ENCODE results near the gene ZBTB2.
"Not testable (repeated sequence)": the region's sequence is repeated elsewhere in the genome, so short reads cannot be mapped to it uniquely, and the experiment has no call there.

ZBTB2 gene

GRCh38 chr6:151400473-151400872 lies 9.1 kb upstream of the ZBTB2 start:
- no peak for DNase-seq

- DNase-seq, result no peak
Observed at GRCh38 chr6:151399679-151400078, 8.3 kb upstream of the ZBTB2 start.

GRCh38 chr6:151393410-151393809 lies 2.1 kb upstream of the ZBTB2 start:
- no peak for DNase-seq

GRCh38 chr6:151392427-151392826 lies 1.1 kb upstream of the ZBTB2 start:
- no peak for DNase-seq

GRCh38 chr6:151390851-151391470 lies 398 bp downstream of the ZBTB2 start:
- DNase-seq, result peak; percentile 63

GRCh38 chr6:151390276-151390850 lies 996 bp downstream of the ZBTB2 start:
- DNase-seq, result peak; percentile 96

- peak; percentile 77 for DNase-seq
Observed at GRCh38 chr6:151389618-151390275, 1.6 kb downstream of the ZBTB2 start.

- DNase-seq, result peak; percentile 77
Observed at GRCh38 chr6:151388997-151389617, 2.3 kb downstream of the ZBTB2 start.

GRCh38 chr6:151388236-151388635 lies 3.1 kb downstream of the ZBTB2 start:
- DNase-seq, result no peak

- no peak for DNase-seq
Observed at GRCh38 chr6:151387175-151387970, 4.0 kb downstream of the ZBTB2 start.

GRCh38 chr6:151385177-151385576 lies 6.2 kb downstream of the ZBTB2 start:
- no peak for DNase-seq

- no peak for DNase-seq
Observed at GRCh38 chr6:151384151-151384550, 7.2 kb downstream of the ZBTB2 start.

GRCh38 chr6:151382631-151383030 lies 8.7 kb downstream of the ZBTB2 start:
- DNase-seq, result not testable (repeated sequence)

- DNase-seq, result no peak
Observed at GRCh38 chr6:151381722-151382121, 9.6 kb downstream of the ZBTB2 start.

GRCh38 chr6:151380848-151381205 lies 10.5 kb downstream of the ZBTB2 start:
- no peak for DNase-seq

- DNase-seq, result no peak
Observed at GRCh38 chr6:151379933-151380847, 11.2 kb downstream of the ZBTB2 start.

- DNase-seq, result no peak
Observed at GRCh38 chr6:151377095-151377494, 14.3 kb downstream of the ZBTB2 start.

- no peak for DNase-seq
Observed at GRCh38 chr6:151376440-151376839, 14.9 kb downstream of the ZBTB2 start.

GRCh38 chr6:151375833-151376232 lies 15.5 kb downstream of the ZBTB2 start:
- DNase-seq, result no peak

- DNase-seq, result peak; percentile 36
Observed at GRCh38 chr6:151374036-151374683, 17.2 kb downstream of the ZBTB2 start.

- DNase-seq, result no peak
Observed at GRCh38 chr6:151372164-151372563, 19.2 kb downstream of the ZBTB2 start.
